Gastroesophageal sphincter (tissue), 4 donors: ENCODE data around the gene C3. TPM values are rescaled to one million over a fixed set of nuclear protein-coding genes. Genes with fewer than 3 reads are reported as not detected.

Source experiments
- ATAC-seq: fragments of 150-250 bp; one replicate; pipeline ENCODE4 v1.9.1; 2016; ENCODE audit warnings: mild to moderate bottlenecking, moderate library complexity
- H3K27ac ChIP-seq, 4 donors: fragments of 200-600 bp; sonication (generic) in 3 of 4; 1 replicate in 3 of 4; 2 replicates in 1 of 4; pipeline ENCODE4 v1.5.1; 2016 to 2019
- H3K27me3 ChIP-seq: fragments of 200-600 bp; sonication (generic); one replicate; pipeline ENCODE4 v1.5.1; 2019
- H3K36me3 ChIP-seq, 2 donors: fragments of 200-600 bp; sonication (generic); one replicate each; pipeline ENCODE4 v1.5.1; 2019; ENCODE audit warnings: control low read depth in 1 of 2
- H3K4me1 ChIP-seq, 3 donors: fragments of 200-600 bp; sonication (generic); 1 replicate in 2 of 3; 2 replicates in 1 of 3; pipeline ENCODE4 v1.5.1; 2016 to 2019; ENCODE audit warnings: control low read depth in 2 of 3
- H3K4me3 ChIP-seq, 2 donors: fragments of 200-600 bp; sonication (generic); one replicate each; pipeline ENCODE4 v1.5.1; 2019; ENCODE audit warnings: mild to moderate bottlenecking in 1 of 2, moderate library complexity in 1 of 2
- H3K9me3 ChIP-seq, 3 donors: fragments of 200-600 bp; sonication (generic); one replicate each; pipeline ENCODE4 v1.5.1; 2017 to 2019; ENCODE audit warnings: control low read depth in 2 of 3
- EP300 ChIP-seq: sonication (generic); formaldehyde crosslinking; IDR thresholded peaks from one replicate; pipeline ENCODE4 v1.6.1; 2017; ENCODE audit warnings: antibody characterized with exemption, mild to moderate bottlenecking
- POLR2A ChIP-seq, 2 donors: fragments of 450-650 bp; IDR thresholded peaks; one replicate each; pipeline ENCODE4 v1.6.1; 2017; ENCODE audit warnings: antibody characterized with exemption in 2 of 2, mild to moderate bottlenecking in 2 of 2, moderate library complexity in 1 of 2
- POLR2AphosphoS5 ChIP-seq: sonication (generic); formaldehyde crosslinking; IDR thresholded peaks from one replicate; pipeline ENCODE4 v1.6.1; 2017; ENCODE audit warnings: antibody characterized with exemption
- WGBS, 2 donors: methylation state at CpG; one replicate each; pipeline ENCODE4 v1.1.5; 2018; ENCODE audit warnings: low coverage in 1 of 2; 5-methylcytosine and 5-hydroxymethylcytosine counted together
- total RNA-seq, 4 donors: library from RNA; depleted of rRNA; stranded (reverse); fragments of >200 nt; gene quantifications; one replicate each; pipeline ENCODE4 v1.1.0, GENCODE V29; 2016
- TF ChIP-seq, protein P1 (sequence below), 4 experiments: fragments of 200-600 bp in 2 of 4; fragments of 450-650 bp in 2 of 4; sonication (generic) in 1 of 4; IDR thresholded peaks; one replicate each; pipeline ENCODE4 v1.5.1; 2017 to 2019; ENCODE audit warnings: antibody characterized with exemption in 4 of 4, mild to moderate bottlenecking in 2 of 4, moderate library complexity in 2 of 4

Gene C3
- total RNA-seq, 4 donors from 2014 or later, result 246 to 757 (median 594) TPM

DNA sequence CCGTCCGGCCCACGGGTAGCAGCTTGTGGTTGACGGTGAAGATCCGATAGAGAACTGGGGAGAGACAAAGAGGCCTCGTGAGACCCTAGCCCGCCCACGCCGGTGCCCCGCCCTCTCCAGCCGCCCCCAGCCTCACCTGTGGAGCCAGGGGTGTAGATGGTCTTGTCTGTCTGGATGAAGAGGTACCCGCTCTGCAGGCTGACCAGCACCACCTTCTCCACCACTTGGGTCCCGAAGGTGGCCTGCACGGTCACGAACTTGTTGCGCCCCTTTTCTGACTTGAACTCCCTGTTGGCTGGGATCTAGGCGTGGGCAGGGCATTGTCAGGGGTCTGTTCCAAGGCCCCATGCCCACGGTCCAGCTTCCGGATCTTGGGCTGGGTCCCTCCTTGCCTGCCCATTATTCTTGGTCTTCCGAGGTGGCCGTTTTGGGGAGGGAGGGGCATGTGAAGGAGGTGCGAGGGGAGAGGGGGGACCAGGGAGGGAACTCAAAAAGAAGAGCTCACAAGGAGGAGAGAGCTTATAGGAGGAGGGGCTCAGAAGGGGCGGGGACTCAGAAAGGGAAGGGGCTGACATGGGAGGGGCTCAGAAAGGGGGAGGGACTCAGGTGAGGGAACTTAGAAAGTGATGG lies 2.2 kb downstream of the C3 start:
- H3K36me3 ChIP-seq, result peaks cover 0 to 4% of the 10 kb centered on the region in 2 donors
- H3K27ac ChIP-seq, result no peak overlapping the region
- peaks cover 0 to 12% (median 3%) of the 10 kb centered on the region in 3 donors for H3K4me1 ChIP-seq
- peak overlapping the region in 1 of 2 donors; percentile 6 for H3K4me3 ChIP-seq
- H3K9me3 ChIP-seq, result no peaks in the 10 kb centered on the region
- 40 to 47% methylated on average over 1 to 6 of the region's 23 CpGs for WGBS, 2 donors
- ATAC-seq, result no peak
- TF ChIP-seq POLR2AphosphoS5 (no peak), POLR2A (IDR thresholded peaks at IDR 0.05) (no peak), EP300 (no peak)
- TF ChIP-seq, protein P1, sequence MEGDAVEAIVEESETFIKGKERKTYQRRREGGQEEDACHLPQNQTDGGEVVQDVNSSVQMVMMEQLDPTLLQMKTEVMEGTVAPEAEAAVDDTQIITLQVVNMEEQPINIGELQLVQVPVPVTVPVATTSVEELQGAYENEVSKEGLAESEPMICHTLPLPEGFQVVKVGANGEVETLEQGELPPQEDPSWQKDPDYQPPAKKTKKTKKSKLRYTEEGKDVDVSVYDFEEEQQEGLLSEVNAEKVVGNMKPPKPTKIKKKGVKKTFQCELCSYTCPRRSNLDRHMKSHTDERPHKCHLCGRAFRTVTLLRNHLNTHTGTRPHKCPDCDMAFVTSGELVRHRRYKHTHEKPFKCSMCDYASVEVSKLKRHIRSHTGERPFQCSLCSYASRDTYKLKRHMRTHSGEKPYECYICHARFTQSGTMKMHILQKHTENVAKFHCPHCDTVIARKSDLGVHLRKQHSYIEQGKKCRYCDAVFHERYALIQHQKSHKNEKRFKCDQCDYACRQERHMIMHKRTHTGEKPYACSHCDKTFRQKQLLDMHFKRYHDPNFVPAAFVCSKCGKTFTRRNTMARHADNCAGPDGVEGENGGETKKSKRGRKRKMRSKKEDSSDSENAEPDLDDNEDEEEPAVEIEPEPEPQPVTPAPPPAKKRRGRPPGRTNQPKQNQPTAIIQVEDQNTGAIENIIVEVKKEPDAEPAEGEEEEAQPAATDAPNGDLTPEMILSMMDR (IDR thresholded peaks at IDR 0.05), result no peak
- peaks cover 52% of the 10 kb centered on the region for H3K27me3 ChIP-seq

GRCh38 chr19:6717441-6717971 lies 2.9 kb downstream of the C3 start:
- Histone ChIP-seq H3K4me3 (no peak overlapping the region), H3K9me3 (no peaks in the 10 kb centered on the region), H3K27ac (no peak overlapping the region), H3K27me3 (peaks cover 59% of the 10 kb centered on the region), H3K4me1 (peaks cover 0 to 5% (median 0%) of the 10 kb centered on the region in 3 donors), H3K36me3 (peaks cover 0 to 4% of the 10 kb centered on the region in 2 donors)
- WGBS, 2 donors, result 76 to 78% methylated on average over 3 of the region's 4 CpGs
- no peak for TF ChIP-seq POLR2AphosphoS5
- TF ChIP-seq, protein P1 (IDR thresholded peaks at IDR 0.05), result no peak
- no peak for TF ChIP-seq POLR2A (IDR thresholded peaks at IDR 0.05)
- no peak for TF ChIP-seq EP300
- no peak for ATAC-seq

DNA sequence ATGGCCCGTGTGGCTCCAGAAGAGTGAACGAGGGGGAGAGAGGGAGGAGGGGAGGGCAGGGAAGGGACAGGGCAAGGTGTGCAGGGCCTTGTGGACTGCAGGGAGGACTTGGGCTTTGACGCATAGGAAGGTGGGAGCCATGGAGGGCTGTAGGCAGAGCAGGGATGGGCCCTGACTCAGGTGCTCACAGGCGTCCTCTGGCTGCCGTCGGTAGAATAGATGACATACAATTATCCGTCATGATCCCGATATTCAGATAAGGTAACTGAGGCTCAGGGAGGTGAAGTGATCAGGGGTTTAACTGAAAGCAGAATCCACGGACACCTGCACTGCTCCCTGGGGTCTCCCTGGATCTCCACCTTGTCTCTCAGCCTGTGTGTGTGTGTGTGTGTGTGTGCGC lies 3.4 kb downstream of the C3 start:
- no peak for ATAC-seq
- H3K27me3 ChIP-seq, result peaks cover 64% of the 10 kb centered on the region
- 66 to 72% methylated on average over 9 to 10 of the region's 10 CpGs for WGBS, 2 donors
- no peak overlapping the region for H3K27ac ChIP-seq
- no peaks in the 10 kb centered on the region for H3K9me3 ChIP-seq
- H3K36me3 ChIP-seq, result peaks cover 0 to 4% of the 10 kb centered on the region in 2 donors
- TF ChIP-seq POLR2AphosphoS5 (no peak), EP300 (no peak)
- TF ChIP-seq, protein P1 (IDR thresholded peaks at IDR 0.05), result no peak
- H3K4me3 ChIP-seq, result no peak overlapping the region
- peaks cover 0 to under 1% (median 0%) of the 10 kb centered on the region in 3 donors for H3K4me1 ChIP-seq

DNA sequence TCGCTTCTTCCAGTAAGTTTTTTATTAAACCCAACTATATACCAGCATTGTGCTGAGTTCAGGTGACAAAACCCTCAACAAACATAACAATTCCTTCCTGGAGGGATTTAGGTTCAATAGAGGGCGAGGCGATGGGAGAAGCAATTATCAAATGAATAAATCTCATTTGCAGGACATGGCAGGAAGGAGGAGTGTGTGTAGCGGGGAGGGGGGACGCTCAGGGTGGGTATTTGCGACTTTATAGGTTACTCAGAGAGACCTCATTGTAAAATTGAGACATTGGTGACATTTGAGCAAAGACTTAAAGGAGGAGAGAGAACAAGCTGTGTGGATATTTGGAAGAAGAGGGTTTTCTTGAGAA lies 3.9 kb downstream of the C3 start:
- WGBS, 2 donors, result 68 to 70% methylated on average over 4 to 6 of the region's 6 CpGs
- no peak overlapping the region for H3K27ac ChIP-seq
- TF ChIP-seq, protein P1 (IDR thresholded peaks at IDR 0.05), result no peak
- TF ChIP-seq EP300 (no peak), POLR2A (IDR thresholded peaks at IDR 0.05) (no peak), POLR2AphosphoS5 (no peak)
- ATAC-seq, result no peak
- peaks cover 68% of the 10 kb centered on the region for H3K27me3 ChIP-seq
- no peaks in the 10 kb centered on the region for H3K9me3 ChIP-seq
- H3K4me1 ChIP-seq, result no peaks in the 10 kb centered on the region
- H3K4me3 ChIP-seq, result no peak overlapping the region
- H3K36me3 ChIP-seq, result peaks cover 0 to 4% of the 10 kb centered on the region in 2 donors
